ENCODE measurements around the gene RANBP9. TPM values are rescaled to one million over a fixed set of nuclear protein-coding genes. Genes with fewer than 3 reads are reported as not detected.

Gene RANBP9
- total RNA-seq, 1 donor from 2014 or later = 50.2 TPM

DNA sequence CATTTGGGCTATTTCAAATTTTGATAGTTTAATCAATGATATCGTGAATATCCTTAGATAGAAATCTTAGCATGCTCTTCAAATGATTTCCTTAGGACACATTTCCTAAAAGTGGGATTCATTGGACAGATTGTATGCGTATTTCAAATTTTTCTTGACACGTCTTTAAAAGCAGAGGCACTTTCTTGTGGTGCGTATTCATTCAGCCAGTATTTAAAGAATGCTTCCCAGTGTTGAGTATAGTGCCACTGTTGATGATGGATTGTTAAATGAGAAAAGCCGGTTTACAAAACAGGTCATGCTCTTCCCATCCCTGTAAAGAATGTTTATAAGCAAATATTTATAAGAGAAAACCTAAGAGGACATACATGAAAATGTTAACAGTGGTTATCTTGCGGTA, 111.6 kb downstream of the RANBP9 start:
- TF ChIP-seq, protein P1, sequence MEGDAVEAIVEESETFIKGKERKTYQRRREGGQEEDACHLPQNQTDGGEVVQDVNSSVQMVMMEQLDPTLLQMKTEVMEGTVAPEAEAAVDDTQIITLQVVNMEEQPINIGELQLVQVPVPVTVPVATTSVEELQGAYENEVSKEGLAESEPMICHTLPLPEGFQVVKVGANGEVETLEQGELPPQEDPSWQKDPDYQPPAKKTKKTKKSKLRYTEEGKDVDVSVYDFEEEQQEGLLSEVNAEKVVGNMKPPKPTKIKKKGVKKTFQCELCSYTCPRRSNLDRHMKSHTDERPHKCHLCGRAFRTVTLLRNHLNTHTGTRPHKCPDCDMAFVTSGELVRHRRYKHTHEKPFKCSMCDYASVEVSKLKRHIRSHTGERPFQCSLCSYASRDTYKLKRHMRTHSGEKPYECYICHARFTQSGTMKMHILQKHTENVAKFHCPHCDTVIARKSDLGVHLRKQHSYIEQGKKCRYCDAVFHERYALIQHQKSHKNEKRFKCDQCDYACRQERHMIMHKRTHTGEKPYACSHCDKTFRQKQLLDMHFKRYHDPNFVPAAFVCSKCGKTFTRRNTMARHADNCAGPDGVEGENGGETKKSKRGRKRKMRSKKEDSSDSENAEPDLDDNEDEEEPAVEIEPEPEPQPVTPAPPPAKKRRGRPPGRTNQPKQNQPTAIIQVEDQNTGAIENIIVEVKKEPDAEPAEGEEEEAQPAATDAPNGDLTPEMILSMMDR (IDR thresholded peaks at IDR 0.05; ENCODE audit: partially characterized antibody, unreplicated experiment) = no peak
- Mint-ChIP-seq H3K4me1 (ENCODE audit: low read depth, unreplicated experiment) (peaks cover 3% of the 10 kb centered on the region), H3K27me3 (ENCODE audit: unreplicated experiment) (peaks cover 2% of the 10 kb centered on the region), H3K4me3 (ENCODE audit: unreplicated experiment) (no peak overlapping the region), H3K36me3 (ENCODE audit: unreplicated experiment) (no peaks in the 10 kb centered on the region), H3K27ac (ENCODE audit: unreplicated experiment) (no peak overlapping the region), H3K9me3 (ENCODE audit: unreplicated experiment) (no peaks in the 10 kb centered on the region)
- DNase-seq = no peak

DNA sequence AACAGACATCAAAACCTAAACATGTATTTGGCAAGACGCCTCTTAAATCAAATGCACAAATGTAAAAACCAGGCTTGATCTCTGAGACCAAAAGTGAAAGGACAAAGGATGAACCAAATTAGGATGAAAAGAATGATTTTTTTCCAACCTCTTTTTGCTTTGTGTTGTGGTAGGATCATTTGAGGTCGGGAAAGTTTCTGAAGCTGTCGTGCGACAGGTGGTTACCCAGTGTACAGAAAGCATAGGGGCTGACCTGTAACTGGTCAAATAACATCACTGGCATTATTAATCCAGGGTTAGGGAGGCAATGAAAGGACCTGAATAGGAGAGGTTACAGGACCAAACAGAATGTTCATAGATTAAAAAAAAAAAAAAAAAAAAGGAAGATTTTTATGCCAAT, 114.6 kb downstream of the RANBP9 start:
- H3K4me1 Mint-ChIP-seq (ENCODE audit: low read depth, unreplicated experiment) = peaks cover 3% of the 10 kb centered on the region
- no peak for DNase-seq
- H3K27me3 Mint-ChIP-seq (ENCODE audit: unreplicated experiment) = peaks cover 2% of the 10 kb centered on the region
- H3K4me3 Mint-ChIP-seq (ENCODE audit: unreplicated experiment) = no peak overlapping the region
- TF ChIP-seq, protein P1 (IDR thresholded peaks at IDR 0.05; ENCODE audit: partially characterized antibody, unreplicated experiment) = no peak
- H3K27ac Mint-ChIP-seq (ENCODE audit: unreplicated experiment) = no peak overlapping the region
- H3K9me3 Mint-ChIP-seq (ENCODE audit: unreplicated experiment) = no peaks in the 10 kb centered on the region
- H3K36me3 Mint-ChIP-seq (ENCODE audit: unreplicated experiment) = no peaks in the 10 kb centered on the region

DNA sequence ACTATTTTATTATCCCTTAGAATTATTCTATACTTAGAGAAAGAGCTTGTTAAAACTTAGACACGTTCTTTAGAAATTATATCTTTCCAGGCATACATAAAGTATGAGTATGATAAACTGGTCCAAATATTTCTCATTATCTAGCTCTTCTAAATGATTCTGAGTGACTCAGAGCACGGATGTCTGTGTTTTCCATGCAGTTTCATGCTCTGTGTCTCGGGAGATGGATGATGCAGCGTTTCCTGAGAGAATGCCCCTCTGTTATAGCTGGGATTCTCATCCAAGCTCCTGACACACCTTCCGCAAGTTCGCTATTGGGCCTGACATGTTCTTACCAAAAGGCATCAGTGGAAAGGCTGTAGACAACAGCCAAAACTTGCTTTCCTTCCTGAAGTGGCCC, 117.9 kb downstream of the RANBP9 start:
- TF ChIP-seq, protein P1 (IDR thresholded peaks at IDR 0.05; ENCODE audit: partially characterized antibody, unreplicated experiment) = no peak
- no peak overlapping the region for H3K4me3 Mint-ChIP-seq (ENCODE audit: unreplicated experiment)
- H3K27me3 Mint-ChIP-seq (ENCODE audit: unreplicated experiment) = peaks cover 2% of the 10 kb centered on the region
- peaks cover 2% of the 10 kb centered on the region for H3K9me3 Mint-ChIP-seq (ENCODE audit: unreplicated experiment)
- no peak for DNase-seq
- no peaks in the 10 kb centered on the region for H3K36me3 Mint-ChIP-seq (ENCODE audit: unreplicated experiment)
- no peak overlapping the region for H3K27ac Mint-ChIP-seq (ENCODE audit: unreplicated experiment)
- peaks cover 7% of the 10 kb centered on the region for H3K4me1 Mint-ChIP-seq (ENCODE audit: low read depth, unreplicated experiment)

DNA sequence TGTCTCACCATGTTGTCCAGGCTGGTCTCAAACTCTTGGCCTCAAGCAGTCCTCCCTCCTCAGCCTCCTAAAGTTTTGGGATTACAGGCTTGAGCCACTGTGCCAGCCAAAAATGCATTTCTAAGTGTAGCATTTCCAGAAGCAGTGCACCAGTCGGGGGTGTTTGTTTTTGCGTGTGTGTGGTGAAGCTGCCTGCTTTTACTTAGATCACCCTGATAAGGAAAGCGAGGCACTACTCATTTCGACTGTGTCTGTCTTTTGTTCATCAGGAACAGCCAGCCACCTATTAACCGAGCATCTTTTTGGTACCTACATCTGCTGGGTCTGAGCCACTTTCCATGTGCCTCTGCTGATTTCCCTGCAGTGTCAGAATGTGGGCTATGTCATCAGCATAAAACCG, 118.5 kb downstream of the RANBP9 start:
- Mint-ChIP-seq H3K4me3 (ENCODE audit: unreplicated experiment) (no peak overlapping the region), H3K27ac (ENCODE audit: unreplicated experiment) (no peak overlapping the region), H3K27me3 (ENCODE audit: unreplicated experiment) (peaks cover 2% of the 10 kb centered on the region), H3K36me3 (ENCODE audit: unreplicated experiment) (no peaks in the 10 kb centered on the region), H3K9me3 (ENCODE audit: unreplicated experiment) (peaks cover 2% of the 10 kb centered on the region), H3K4me1 (ENCODE audit: low read depth, unreplicated experiment) (peaks cover 4% of the 10 kb centered on the region)
- TF ChIP-seq, protein P1 (IDR thresholded peaks at IDR 0.05; ENCODE audit: partially characterized antibody, unreplicated experiment) = no peak
- no peak for DNase-seq

DNA sequence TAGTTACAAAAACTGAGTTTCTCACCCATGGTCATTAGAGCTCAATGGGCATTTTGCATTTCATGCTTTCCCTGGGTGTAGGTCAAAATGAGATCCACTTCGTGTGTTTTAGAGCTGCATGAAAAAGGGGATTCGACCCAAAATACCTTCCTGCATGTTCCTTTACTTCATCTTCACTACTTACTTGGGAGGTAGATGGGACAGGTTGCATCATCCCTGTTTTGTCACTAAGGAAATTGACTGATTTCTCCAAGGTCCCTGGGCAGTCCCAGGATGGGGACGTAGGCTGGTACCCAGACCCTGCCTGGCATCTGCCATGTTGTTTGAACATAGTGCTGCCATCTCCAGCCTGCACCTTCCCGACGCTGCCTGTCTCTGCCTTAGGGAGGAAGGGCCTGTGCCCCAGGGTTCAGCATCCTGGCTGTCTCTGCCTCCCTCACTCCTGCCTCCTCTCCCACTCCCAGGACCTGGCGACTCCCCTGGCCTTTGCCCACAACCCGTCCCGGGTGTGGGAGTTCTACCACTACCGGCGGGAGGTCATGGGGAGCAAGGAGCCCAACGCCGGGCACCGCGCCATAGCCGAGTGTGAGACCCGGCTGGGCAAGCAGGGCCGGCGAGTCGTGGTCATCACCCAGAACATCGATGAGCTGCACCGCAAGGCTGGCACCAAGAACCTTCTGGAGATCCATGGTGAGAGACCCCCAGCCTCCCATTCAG, 120.3 kb downstream of the RANBP9 start:
- DNase-seq = no peak

More for the DNA sequence above, 120.3 kb downstream of the RANBP9 start:
- Mint-ChIP-seq H3K4me3 (ENCODE audit: unreplicated experiment) (no peak overlapping the region), H3K9me3 (ENCODE audit: unreplicated experiment) (peaks cover 2% of the 10 kb centered on the region), H3K36me3 (ENCODE audit: unreplicated experiment) (no peaks in the 10 kb centered on the region), H3K27ac (ENCODE audit: unreplicated experiment) (no peak overlapping the region), H3K4me1 (ENCODE audit: low read depth, unreplicated experiment) (peaks cover 4% of the 10 kb centered on the region), H3K27me3 (ENCODE audit: unreplicated experiment) (peaks cover 2% of the 10 kb centered on the region)
- TF ChIP-seq, protein P1 (IDR thresholded peaks at IDR 0.05; ENCODE audit: partially characterized antibody, unreplicated experiment) = no peak

Data from glutamatergic neuron (in vitro differentiated cells).